MCF 10A (cell line): Measurements from ENCODE around the gene APLF. TPM values are rescaled to one million over a fixed set of nuclear protein-coding genes. Genes with fewer than 3 reads are reported as not detected.
"Not testable (repeated sequence)": the region's sequence is repeated elsewhere in the genome, so short reads cannot be mapped to it uniquely, and the experiment has no call there.

Experiments used
- BruUV-seq: library from RNA; stranded (reverse); fragments of 400-500 nt; replicated peaks from 2 replicates; lab custom pipeline; 2021; lab: Mats Ljungman, UMichigan
- CTCF ChIA-PET: fragments of 300-600 bp; sonication (Branson Sonifier 250); formaldehyde crosslinking; extraction: SDS; loops from one replicate; lab custom pipeline; 2021; ENCODE audit warnings: antibody characterized with exemption, inconsistent platforms; lab: Yijun Ruan, JAX
- POLR2A ChIA-PET: fragments of 300-600, 350-650 bp; sonication (Branson Sonifier 250); formaldehyde crosslinking; extraction: SDS; loops from one replicate; lab custom pipeline; 2020; ENCODE audit warnings: antibody characterized with exemption, inconsistent platforms; lab: Yijun Ruan, JAX
- DNase-seq: peaks from one replicate; pipeline ENCODE4 v3.0.0-alpha.2; 2018; ENCODE audit not compliant: unreplicated experiment
- H3K27ac Mint-ChIP-seq: one replicate; pipeline ENCODE4 v1.8.0; 2022; ENCODE audit warnings: mild to moderate bottlenecking, low read depth, mixed read lengths; ENCODE audit not compliant: unreplicated experiment
- H3K27me3 Mint-ChIP-seq: one replicate; pipeline ENCODE4 v1.8.0; 2022; ENCODE audit warnings: mixed read lengths; ENCODE audit not compliant: insufficient read depth, unreplicated experiment
- H3K36me3 Mint-ChIP-seq: one replicate; pipeline ENCODE4 v1.8.0; 2022; ENCODE audit warnings: mild to moderate bottlenecking, moderate library complexity, mixed read lengths; ENCODE audit not compliant: insufficient read depth, unreplicated experiment
- H3K4me1 Mint-ChIP-seq: one replicate; pipeline ENCODE4 v1.8.0; 2022; ENCODE audit warnings: mixed read lengths; ENCODE audit not compliant: insufficient read depth, unreplicated experiment
- H3K4me3 Mint-ChIP-seq: one replicate; pipeline ENCODE4 v1.8.0; 2022; ENCODE audit warnings: mild to moderate bottlenecking, moderate library complexity, mixed read lengths; ENCODE audit not compliant: unreplicated experiment
- H3K9me3 Mint-ChIP-seq: one replicate; pipeline ENCODE4 v1.8.0; 2022; ENCODE audit warnings: mixed read lengths; ENCODE audit not compliant: unreplicated experiment
- intact Hi-C: fragments of 100-400 bp; cut with micrococcal nuclease; formaldehyde crosslinking; loops from 2 replicates; pipeline ENCODE4 v1.14.1; 2022
- total RNA-seq: library from RNA; stranded (reverse); gene quantifications from 2 replicates; pipeline ENCODE4 v1.2.3, GENCODE V29; 2022
- TF ChIP-seq, protein P1 (sequence below): fragments of 200-600 bp; IDR thresholded peaks from one replicate; pipeline ENCODE4 v1.8.0; 2022; ENCODE audit warnings: antibody characterized with exemption, mild to moderate bottlenecking; ENCODE audit not compliant: unreplicated experiment

APLF gene
- total RNA-seq, 1 experiment from 2014 or later: 4.0 TPM

DNA sequence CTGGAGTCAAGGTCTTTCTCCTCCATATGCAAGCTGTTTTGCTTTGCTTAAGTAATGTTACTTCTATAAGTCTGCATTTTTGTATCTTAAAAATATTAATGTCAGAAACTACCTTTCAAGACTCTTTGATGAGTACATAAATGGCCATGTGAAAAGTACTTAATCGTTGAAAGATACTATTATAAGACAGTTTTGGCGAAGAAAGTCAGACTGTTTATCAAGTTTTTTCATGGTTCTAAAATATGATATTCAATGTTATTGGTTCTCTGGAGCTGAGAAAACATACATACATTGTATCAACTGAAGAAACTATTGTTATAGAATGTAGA lies 25.4 kb upstream of the APLF start:
- TF ChIP-seq, protein P1, sequence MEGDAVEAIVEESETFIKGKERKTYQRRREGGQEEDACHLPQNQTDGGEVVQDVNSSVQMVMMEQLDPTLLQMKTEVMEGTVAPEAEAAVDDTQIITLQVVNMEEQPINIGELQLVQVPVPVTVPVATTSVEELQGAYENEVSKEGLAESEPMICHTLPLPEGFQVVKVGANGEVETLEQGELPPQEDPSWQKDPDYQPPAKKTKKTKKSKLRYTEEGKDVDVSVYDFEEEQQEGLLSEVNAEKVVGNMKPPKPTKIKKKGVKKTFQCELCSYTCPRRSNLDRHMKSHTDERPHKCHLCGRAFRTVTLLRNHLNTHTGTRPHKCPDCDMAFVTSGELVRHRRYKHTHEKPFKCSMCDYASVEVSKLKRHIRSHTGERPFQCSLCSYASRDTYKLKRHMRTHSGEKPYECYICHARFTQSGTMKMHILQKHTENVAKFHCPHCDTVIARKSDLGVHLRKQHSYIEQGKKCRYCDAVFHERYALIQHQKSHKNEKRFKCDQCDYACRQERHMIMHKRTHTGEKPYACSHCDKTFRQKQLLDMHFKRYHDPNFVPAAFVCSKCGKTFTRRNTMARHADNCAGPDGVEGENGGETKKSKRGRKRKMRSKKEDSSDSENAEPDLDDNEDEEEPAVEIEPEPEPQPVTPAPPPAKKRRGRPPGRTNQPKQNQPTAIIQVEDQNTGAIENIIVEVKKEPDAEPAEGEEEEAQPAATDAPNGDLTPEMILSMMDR: no peak
- Mint-ChIP-seq H3K9me3 (no peaks in the 10 kb centered on the region), H3K4me3 (no peak overlapping the region), H3K27me3 (no peaks in the 10 kb centered on the region), H3K27ac (no peak overlapping the region), H3K4me1 (no peaks in the 10 kb centered on the region), H3K36me3 (no peaks in the 10 kb centered on the region)
- ChIA-PET POLR2A (interaction anchor here (0.7 to 1.4 kb wide), 4 partner anchors 15 to 732 kb away, joined by 3 to 6 read pairs (median 4); no protein-coding TSS in a partner anchor), CTCF (interaction anchor here (0.6 to 4.6 kb wide), 30 partner anchors 11 to 592 kb away, joined by 3 to 30 read pairs (median 4); partner anchors contain the start of genes CNRIP1, FBXO48 and PNO1)
- no TSS peak for BruUV-seq
- intact Hi-C loops: loop anchor here (1.0 kb wide), 3 partner anchors 80 to 320 kb away; no protein-coding TSS in a partner anchor
- no peak for DNase-seq

DNA sequence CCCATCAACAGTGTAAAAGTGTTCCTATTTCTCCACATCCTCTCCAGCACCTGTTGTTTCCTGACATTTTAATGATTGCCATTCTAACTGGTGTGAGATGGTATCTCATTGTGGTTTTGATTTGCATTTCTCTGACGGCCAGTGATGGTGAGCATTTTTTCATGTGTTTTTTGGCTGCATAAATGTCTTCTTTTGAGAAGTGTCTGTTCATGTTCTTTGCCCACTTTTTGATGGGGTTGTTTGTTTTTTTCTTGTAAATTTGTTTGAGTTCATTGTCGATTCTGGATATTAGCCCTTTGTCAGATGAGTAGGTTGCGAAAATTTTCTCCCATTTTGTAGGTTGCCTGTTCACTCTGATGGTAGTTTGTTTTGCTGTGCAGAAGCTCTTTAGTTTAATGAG lies 21.0 kb upstream of the APLF start:
- H3K27ac Mint-ChIP-seq, H3K9me3 Mint-ChIP-seq, H3K27me3 Mint-ChIP-seq, CTCF ChIA-PET, H3K36me3 Mint-ChIP-seq, DNase-seq, POLR2A ChIA-PET, BruUV-seq, H3K4me3 Mint-ChIP-seq, H3K4me1 Mint-ChIP-seq, intact Hi-C loops: not testable (repeated sequence)

DNA sequence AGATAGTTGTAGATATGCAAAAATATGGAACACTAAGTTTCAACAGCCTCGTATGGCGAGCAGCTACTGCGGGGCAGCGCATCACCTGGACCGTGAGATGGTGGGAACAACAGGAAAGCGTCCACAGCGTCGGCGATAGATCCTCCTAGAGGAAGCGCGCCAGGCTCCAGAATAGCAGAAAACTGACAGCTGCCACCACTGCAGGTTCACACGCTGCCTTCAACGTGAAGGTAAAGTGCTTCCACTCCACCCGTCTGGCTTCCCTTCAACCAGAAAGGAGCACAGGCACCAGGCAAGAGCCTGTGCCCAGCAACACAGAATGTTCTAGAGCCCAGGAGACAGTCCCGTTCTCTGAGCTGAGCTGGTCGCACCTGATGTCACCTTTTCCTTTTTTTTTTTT lies 20.3 kb upstream of the APLF start:
- H3K36me3 Mint-ChIP-seq: no peaks in the 10 kb centered on the region
- TF ChIP-seq, protein P1: no peak
- no peaks in the 10 kb centered on the region for H3K9me3 Mint-ChIP-seq
- DNase-seq: no peak
- ChIA-PET POLR2A (no interaction called here), CTCF (no interaction called here)
- no peaks in the 10 kb centered on the region for H3K4me1 Mint-ChIP-seq
- H3K27ac Mint-ChIP-seq: no peak overlapping the region
- BruUV-seq: no TSS peak
- no peak overlapping the region for H3K4me3 Mint-ChIP-seq
- H3K27me3 Mint-ChIP-seq: no peaks in the 10 kb centered on the region
- intact Hi-C loops: no loop called here

DNA sequence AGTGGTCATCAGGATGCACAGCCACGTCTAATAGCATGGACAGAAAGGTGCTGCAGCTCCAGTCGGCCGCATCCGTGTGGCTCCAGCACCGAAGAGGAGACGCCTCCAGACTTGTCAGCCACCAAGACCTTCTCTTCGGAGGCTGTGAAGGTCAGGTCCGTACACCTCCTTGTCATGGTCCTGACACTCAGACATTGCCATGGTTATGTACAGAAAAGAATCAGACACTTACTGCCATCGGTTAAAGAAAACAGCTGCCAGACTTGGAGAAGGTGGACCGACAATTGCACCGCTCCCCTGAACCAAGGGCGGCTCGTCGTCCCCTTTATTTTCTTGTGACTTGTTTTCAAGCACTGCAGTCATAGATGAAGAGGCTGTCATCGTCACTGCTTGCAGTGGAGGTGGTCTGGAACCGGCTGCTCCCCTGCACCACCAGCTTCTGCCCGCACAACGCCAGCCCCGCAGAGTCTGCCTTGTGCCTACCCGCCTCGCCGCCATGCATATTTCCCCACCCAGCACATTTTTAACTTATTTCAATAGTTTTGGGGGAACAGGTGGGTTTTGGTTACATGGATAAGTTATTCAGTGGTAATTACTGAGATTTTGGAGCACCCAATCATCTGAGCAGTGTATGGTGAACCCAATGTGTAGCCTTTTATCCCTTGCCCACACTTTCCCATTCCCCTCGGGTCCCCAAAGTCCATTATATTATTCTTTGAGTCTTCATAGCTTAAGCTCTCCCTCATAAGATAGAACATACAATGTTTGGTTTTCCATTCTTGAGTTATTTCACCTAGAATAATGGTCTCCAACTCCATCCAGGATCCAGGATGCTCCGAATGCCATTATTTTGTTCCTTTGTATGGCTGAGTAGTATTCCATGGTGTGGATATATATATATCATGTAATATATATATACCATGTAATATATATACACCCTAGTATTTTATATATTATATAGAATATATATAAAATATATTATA lies 18.4 kb upstream of the APLF start:
- H3K27me3 Mint-ChIP-seq: no peaks in the 10 kb centered on the region
- no peak for DNase-seq
- ChIA-PET POLR2A (interaction anchor here (1.4 kb wide), 1 partner anchor 9 kb away, joined by 8 read pairs; no protein-coding TSS in a partner anchor), CTCF (interaction anchor here (0.6 to 0.8 kb wide), 2 partner anchors 17 to 472 kb away, joined by 3 to 4 read pairs; no protein-coding TSS in a partner anchor)
- BruUV-seq: no TSS peak
- no peaks in the 10 kb centered on the region for H3K4me1 Mint-ChIP-seq
- H3K4me3 Mint-ChIP-seq: no peak overlapping the region
- H3K27ac Mint-ChIP-seq: no peak overlapping the region
- intact Hi-C loops: no loop called here
- no peaks in the 10 kb centered on the region for H3K36me3 Mint-ChIP-seq
- TF ChIP-seq, protein P1: no peak
- no peaks in the 10 kb centered on the region for H3K9me3 Mint-ChIP-seq
